Neural progenitor cell (in vitro differentiated cells): Measurements from ENCODE around the gene GVQW3.

Source experiments
- EZH2 ChIP-seq: fragments of 200-600 bp; sonication (generic); IDR thresholded peaks from 2 replicates; pipeline ENCODE4 v1.6.1; 2017; ENCODE audit warnings: antibody characterized with exemption, mild to moderate bottlenecking, moderate library complexity
- EZH2phosphoT487 ChIP-seq: fragments of 200-600 bp; sonication (generic); IDR thresholded peaks from 2 replicates; pipeline ENCODE4 v1.6.1; 2017; ENCODE audit warnings: antibody characterized with exemption
- TF ChIP-seq, protein P1 (sequence below): fragments of 200-600 bp; sonication (generic); IDR thresholded peaks from 2 replicates; pipeline ENCODE4 v1.5.1; 2017; ENCODE audit warnings: antibody characterized with exemption, mild to moderate bottlenecking

DNA sequence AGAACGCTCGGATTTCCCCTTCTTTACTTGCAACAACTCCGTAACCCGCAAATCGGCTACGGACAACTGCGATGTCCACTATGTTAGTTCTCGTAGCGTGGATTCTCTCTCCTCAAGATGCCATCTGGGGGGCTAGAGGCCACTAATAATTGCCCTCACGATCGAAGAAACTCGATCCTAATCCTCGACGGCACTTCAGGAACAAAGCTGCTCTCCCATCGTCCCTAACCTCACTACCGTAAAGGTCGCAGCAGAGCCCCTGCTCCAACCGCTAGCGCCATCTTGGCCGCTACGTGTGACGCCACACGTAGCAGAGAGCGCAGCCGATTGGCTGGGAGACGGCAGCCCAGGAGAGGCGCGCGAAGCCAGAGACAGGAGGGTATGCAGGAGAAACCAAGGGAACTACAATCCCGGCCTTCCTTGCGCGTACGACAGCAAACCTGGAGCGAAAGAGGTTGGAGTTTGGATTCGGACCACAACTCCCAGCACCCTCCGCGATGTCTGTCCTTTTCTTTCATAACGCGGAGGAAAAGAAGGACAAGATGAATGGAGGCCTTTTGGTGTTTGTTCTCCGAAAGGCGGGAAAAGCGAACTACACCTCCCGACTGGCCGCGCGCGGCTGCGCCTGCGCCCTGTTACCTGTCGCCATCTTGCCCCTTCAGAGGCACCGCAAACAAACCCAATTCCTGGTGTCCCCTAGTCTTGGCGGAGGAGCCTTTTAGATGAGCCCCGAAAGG is 63.4 kb downstream of the GVQW3 start, which contains the start of gene EMSY:
- TF ChIP-seq, protein P1, sequence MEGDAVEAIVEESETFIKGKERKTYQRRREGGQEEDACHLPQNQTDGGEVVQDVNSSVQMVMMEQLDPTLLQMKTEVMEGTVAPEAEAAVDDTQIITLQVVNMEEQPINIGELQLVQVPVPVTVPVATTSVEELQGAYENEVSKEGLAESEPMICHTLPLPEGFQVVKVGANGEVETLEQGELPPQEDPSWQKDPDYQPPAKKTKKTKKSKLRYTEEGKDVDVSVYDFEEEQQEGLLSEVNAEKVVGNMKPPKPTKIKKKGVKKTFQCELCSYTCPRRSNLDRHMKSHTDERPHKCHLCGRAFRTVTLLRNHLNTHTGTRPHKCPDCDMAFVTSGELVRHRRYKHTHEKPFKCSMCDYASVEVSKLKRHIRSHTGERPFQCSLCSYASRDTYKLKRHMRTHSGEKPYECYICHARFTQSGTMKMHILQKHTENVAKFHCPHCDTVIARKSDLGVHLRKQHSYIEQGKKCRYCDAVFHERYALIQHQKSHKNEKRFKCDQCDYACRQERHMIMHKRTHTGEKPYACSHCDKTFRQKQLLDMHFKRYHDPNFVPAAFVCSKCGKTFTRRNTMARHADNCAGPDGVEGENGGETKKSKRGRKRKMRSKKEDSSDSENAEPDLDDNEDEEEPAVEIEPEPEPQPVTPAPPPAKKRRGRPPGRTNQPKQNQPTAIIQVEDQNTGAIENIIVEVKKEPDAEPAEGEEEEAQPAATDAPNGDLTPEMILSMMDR = no peak
- TF ChIP-seq EZH2 = no peak
- TF ChIP-seq EZH2phosphoT487 = no peak
